Gastroesophageal sphincter (tissue), 4 donors: Measurements from ENCODE around the gene PNP. TPM values are rescaled to one million over a fixed set of nuclear protein-coding genes. Genes with fewer than 3 reads are reported as not detected.

ENCODE experiments used
- ATAC-seq: fragments of 150-250 bp; one replicate; pipeline ENCODE4 v1.9.1; 2016; ENCODE audit warnings: mild to moderate bottlenecking, moderate library complexity
- H3K27ac ChIP-seq, 4 donors: fragments of 200-600 bp; sonication (generic) in 3 of 4; 1 replicate in 3 of 4; 2 replicates in 1 of 4; pipeline ENCODE4 v1.5.1; 2016 to 2019
- H3K27me3 ChIP-seq: fragments of 200-600 bp; sonication (generic); one replicate; pipeline ENCODE4 v1.5.1; 2019
- H3K36me3 ChIP-seq, 2 donors: fragments of 200-600 bp; sonication (generic); one replicate each; pipeline ENCODE4 v1.5.1; 2019; ENCODE audit warnings: control low read depth in 1 of 2
- H3K4me1 ChIP-seq, 3 donors: fragments of 200-600 bp; sonication (generic); 1 replicate in 2 of 3; 2 replicates in 1 of 3; pipeline ENCODE4 v1.5.1; 2016 to 2019; ENCODE audit warnings: control low read depth in 2 of 3
- H3K4me3 ChIP-seq, 2 donors: fragments of 200-600 bp; sonication (generic); one replicate each; pipeline ENCODE4 v1.5.1; 2019; ENCODE audit warnings: mild to moderate bottlenecking in 1 of 2, moderate library complexity in 1 of 2
- H3K9me3 ChIP-seq, 3 donors: fragments of 200-600 bp; sonication (generic); one replicate each; pipeline ENCODE4 v1.5.1; 2017 to 2019; ENCODE audit warnings: control low read depth in 2 of 3
- EP300 ChIP-seq: sonication (generic); formaldehyde crosslinking; IDR thresholded peaks from one replicate; pipeline ENCODE4 v1.6.1; 2017; ENCODE audit warnings: antibody characterized with exemption, mild to moderate bottlenecking
- POLR2A ChIP-seq, 2 donors: fragments of 450-650 bp; IDR thresholded peaks; one replicate each; pipeline ENCODE4 v1.6.1; 2017; ENCODE audit warnings: antibody characterized with exemption in 2 of 2, mild to moderate bottlenecking in 2 of 2, moderate library complexity in 1 of 2
- POLR2AphosphoS5 ChIP-seq: sonication (generic); formaldehyde crosslinking; IDR thresholded peaks from one replicate; pipeline ENCODE4 v1.6.1; 2017; ENCODE audit warnings: antibody characterized with exemption
- WGBS, 2 donors: methylation state at CpG; one replicate each; pipeline ENCODE4 v1.1.5; 2018; ENCODE audit warnings: low coverage in 1 of 2; 5-methylcytosine and 5-hydroxymethylcytosine counted together
- total RNA-seq, 4 donors: library from RNA; depleted of rRNA; stranded (reverse); fragments of >200 nt; gene quantifications; one replicate each; pipeline ENCODE4 v1.1.0, GENCODE V29; 2016
- TF ChIP-seq, protein P1 (sequence below), 4 experiments: fragments of 200-600 bp in 2 of 4; fragments of 450-650 bp in 2 of 4; sonication (generic) in 1 of 4; IDR thresholded peaks; one replicate each; pipeline ENCODE4 v1.5.1; 2017 to 2019; ENCODE audit warnings: antibody characterized with exemption in 4 of 4, mild to moderate bottlenecking in 2 of 4, moderate library complexity in 2 of 4

Gene PNP
- total RNA-seq, 4 donors from 2014 or later, result 3.0 to 71.2 (median 19.9) TPM

DNA sequence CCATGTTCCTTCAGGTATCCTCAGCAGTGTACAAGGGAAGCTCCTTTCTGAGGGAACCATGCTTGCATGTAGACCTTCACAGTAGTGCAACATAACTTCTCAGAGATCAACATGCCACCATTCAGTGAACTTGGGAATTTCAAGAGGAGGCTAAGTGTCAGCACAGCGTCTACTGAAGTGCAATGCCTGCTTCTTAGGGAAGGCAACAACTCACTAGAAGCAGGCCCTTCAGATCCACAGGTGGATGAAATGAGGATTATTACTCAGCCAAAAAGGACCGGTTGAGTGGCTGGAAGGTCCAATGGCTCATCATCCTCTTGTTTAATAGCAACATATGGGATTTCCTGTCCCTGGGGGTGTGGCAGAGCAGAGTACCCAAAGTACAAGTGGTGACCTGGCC, 54.8 kb downstream of the PNP start:
- 70% methylated on average over 2 of the region's 2 CpGs; no CpG with 5 or more reads in 1 of the 2 donors for WGBS, 2 donors
- Histone ChIP-seq H3K27me3 (peaks cover 19% of the 10 kb centered on the region), H3K27ac (no peak overlapping the region), H3K36me3 (no peaks in the 10 kb centered on the region), H3K9me3 (no peaks in the 10 kb centered on the region), H3K4me1 (no peaks in the 10 kb centered on the region), H3K4me3 (no peak overlapping the region)
- no peak for TF ChIP-seq POLR2A (IDR thresholded peaks at IDR 0.05)
- TF ChIP-seq, protein P1, sequence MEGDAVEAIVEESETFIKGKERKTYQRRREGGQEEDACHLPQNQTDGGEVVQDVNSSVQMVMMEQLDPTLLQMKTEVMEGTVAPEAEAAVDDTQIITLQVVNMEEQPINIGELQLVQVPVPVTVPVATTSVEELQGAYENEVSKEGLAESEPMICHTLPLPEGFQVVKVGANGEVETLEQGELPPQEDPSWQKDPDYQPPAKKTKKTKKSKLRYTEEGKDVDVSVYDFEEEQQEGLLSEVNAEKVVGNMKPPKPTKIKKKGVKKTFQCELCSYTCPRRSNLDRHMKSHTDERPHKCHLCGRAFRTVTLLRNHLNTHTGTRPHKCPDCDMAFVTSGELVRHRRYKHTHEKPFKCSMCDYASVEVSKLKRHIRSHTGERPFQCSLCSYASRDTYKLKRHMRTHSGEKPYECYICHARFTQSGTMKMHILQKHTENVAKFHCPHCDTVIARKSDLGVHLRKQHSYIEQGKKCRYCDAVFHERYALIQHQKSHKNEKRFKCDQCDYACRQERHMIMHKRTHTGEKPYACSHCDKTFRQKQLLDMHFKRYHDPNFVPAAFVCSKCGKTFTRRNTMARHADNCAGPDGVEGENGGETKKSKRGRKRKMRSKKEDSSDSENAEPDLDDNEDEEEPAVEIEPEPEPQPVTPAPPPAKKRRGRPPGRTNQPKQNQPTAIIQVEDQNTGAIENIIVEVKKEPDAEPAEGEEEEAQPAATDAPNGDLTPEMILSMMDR (IDR thresholded peaks at IDR 0.05), result no peak
- no peak for TF ChIP-seq EP300
- TF ChIP-seq POLR2AphosphoS5, result no peak
- ATAC-seq, result no peak

Other genes starting within 250 kb of the PNP start
- not detected for gene OR11H6, start 245.7 kb upstream of the PNP start, total RNA-seq
- under 1 TPM in 1 of 4 donors, not detected in 3; 0.50 TPM for gene OR11H7, start 240.4 kb upstream of the PNP start, total RNA-seq
- gene OR11H4, start 230.1 kb upstream of the PNP start, total RNA-seq, result not detected
- 10 to 100 TPM in 2 of 4 donors, 1 to 10 TPM in 2; 8.1 to 10.9 (median 10.0) TPM for gene TTC5, start 163.5 kb upstream of the PNP start, total RNA-seq
- 10 to 100 TPM; 33.4 to 64.8 (median 39.5) TPM for gene CCNB1IP1, start 136.1 kb upstream of the PNP start, total RNA-seq
- 10 to 100 TPM in 2 of 4 donors, 1 to 10 TPM in 2; 8.2 to 18.1 (median 9.9) TPM for gene PARP2, start 125.8 kb upstream of the PNP start, total RNA-seq
- gene TEP1, start 55.9 kb upstream of the PNP start, total RNA-seq, result 10 to 100 TPM; 12.9 to 27.6 (median 20.5) TPM
- 1 to 10 TPM in 2 of 4 donors, under 1 TPM in 2; 0.27 to 2.6 (median 1.1) TPM for gene KLHL33, start 33.2 kb upstream of the PNP start, total RNA-seq
- 10 to 100 TPM; 28.2 to 44.4 (median 34.4) TPM for gene OSGEP, start 14.6 kb upstream of the PNP start, total RNA-seq
- 100 to 1,000 TPM in 1 of 4 donors, 10 to 100 TPM in 3; 86.2 to 120 (median 98.0) TPM for gene APEX1, start 14.2 kb upstream of the PNP start, total RNA-seq
- 10 to 100 TPM; 12.2 to 23.2 (median 20.1) TPM for gene PIP4P1, start 8.0 kb upstream of the PNP start, total RNA-seq
- under 1 TPM in 1 of 4 donors, not detected in 3; 0.58 TPM for gene RNASE10, start 36.1 kb downstream of the PNP start, total RNA-seq
- gene RNASE9, start 91.6 kb downstream of the PNP start, total RNA-seq, result under 1 TPM in 1 of 4 donors, not detected in 3; 0.15 TPM
- not detected for gene RNASE11, start 118.6 kb downstream of the PNP start, total RNA-seq
- not detected for gene RNASE12, start 122.0 kb downstream of the PNP start, total RNA-seq
- gene OR6S1, start 172.3 kb downstream of the PNP start, total RNA-seq, result not detected
- gene RNASE4, start 215.2 kb downstream of the PNP start, total RNA-seq, result 100 to 1,000 TPM in 2 of 4 donors, 10 to 100 TPM in 2; 65.2 to 139 (median 106) TPM
- 10 to 100 TPM; 16.8 to 32.0 (median 25.2) TPM for gene ANG, start 219.4 kb downstream of the PNP start, total RNA-seq